Stomach (tissue), 4 donors: ENCODE measurements around the gene MALT1.

ENCODE experiments used
- POLR2A ChIP-seq, 4 donors: fragments of 450-650 bp; IDR thresholded peaks; one replicate each; pipeline ENCODE4 v1.6.1; 2016; ENCODE audit warnings: antibody characterized with exemption in 4 of 4, control low read depth in 2 of 4, mild to moderate bottlenecking in 1 of 4, moderate library complexity in 1 of 4
- POLR2AphosphoS5 ChIP-seq, 3 donors: sonication (generic); formaldehyde crosslinking; IDR thresholded peaks; one replicate each; pipeline ENCODE4 v1.6.1; 2016; ENCODE audit warnings: antibody characterized with exemption in 3 of 3
- TF ChIP-seq, protein P1 (sequence below), 7 experiments: fragments of 450-650 bp in 4 of 7; fragments of 200-600 bp in 3 of 7; sonication (generic) in 3 of 7; IDR thresholded peaks; one replicate each; pipeline ENCODE4 v1.5.1; 2016 to 2019; ENCODE audit warnings: antibody characterized with exemption in 7 of 7, control low read depth in 2 of 7, mild to moderate bottlenecking in 1 of 7

DNA sequence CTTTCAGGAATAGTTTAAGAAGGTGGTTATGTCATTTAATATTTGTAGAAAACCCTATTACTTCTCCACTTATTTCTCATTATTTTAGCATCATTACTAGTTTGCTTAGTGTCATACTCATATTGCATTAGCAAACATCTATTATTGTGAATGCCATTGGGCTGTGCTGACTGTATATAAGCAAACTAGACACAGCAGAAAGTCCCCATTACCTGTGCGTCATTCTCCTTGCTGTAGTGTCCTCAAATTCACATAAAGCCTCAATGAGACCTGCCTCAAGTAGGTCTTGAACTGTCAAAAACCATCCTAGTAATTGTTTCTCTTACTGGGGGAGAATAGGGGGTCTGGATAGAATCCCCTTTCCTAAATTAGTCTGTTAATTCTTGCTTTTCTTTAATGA is 43.6 kb downstream of the MALT1 start:
- TF ChIP-seq POLR2A (IDR thresholded peaks at IDR 0.05) (no peak), POLR2AphosphoS5 (IDR thresholded peaks at IDR 0.05) (no peak)
- TF ChIP-seq, protein P1, sequence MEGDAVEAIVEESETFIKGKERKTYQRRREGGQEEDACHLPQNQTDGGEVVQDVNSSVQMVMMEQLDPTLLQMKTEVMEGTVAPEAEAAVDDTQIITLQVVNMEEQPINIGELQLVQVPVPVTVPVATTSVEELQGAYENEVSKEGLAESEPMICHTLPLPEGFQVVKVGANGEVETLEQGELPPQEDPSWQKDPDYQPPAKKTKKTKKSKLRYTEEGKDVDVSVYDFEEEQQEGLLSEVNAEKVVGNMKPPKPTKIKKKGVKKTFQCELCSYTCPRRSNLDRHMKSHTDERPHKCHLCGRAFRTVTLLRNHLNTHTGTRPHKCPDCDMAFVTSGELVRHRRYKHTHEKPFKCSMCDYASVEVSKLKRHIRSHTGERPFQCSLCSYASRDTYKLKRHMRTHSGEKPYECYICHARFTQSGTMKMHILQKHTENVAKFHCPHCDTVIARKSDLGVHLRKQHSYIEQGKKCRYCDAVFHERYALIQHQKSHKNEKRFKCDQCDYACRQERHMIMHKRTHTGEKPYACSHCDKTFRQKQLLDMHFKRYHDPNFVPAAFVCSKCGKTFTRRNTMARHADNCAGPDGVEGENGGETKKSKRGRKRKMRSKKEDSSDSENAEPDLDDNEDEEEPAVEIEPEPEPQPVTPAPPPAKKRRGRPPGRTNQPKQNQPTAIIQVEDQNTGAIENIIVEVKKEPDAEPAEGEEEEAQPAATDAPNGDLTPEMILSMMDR (IDR thresholded peaks at IDR 0.05) = no peak
